Measurements from ENCODE around the gene KIAA1210.

Gene KIAA1210

GRCh38 chrX:119127650-119128049 is at the start of gene KIAA1210:
Gene KIAA1210 (minus strand): TSS chrX:119127812. CDS start chrX:119123642, 4,170 bp downstream.
- FAIRE-seq = no peak

GRCh38 chrX:119177278-119177677 is 49.7 kb upstream of the KIAA1210 start:
- FAIRE-seq = no peak

- FAIRE-seq = no peak
These were observed 47.3 kb upstream of the KIAA1210 start for GRCh38 chrX:119174900-119175299.

GRCh38 chrX:119168104-119168503 is 40.5 kb upstream of the KIAA1210 start:
- no peak for FAIRE-seq

- FAIRE-seq = no peak
These were observed 30.6 kb upstream of the KIAA1210 start for GRCh38 chrX:119158226-119158625.

- no peak for FAIRE-seq
These were observed 28.6 kb upstream of the KIAA1210 start for GRCh38 chrX:119156241-119156640.

- FAIRE-seq = no peak
These were observed 27.9 kb upstream of the KIAA1210 start for GRCh38 chrX:119155416-119156035.

GRCh38 chrX:119151051-119151380 is 23.4 kb upstream of the KIAA1210 start:
- no peak for FAIRE-seq

- FAIRE-seq = no peak
These were observed 22.8 kb upstream of the KIAA1210 start for GRCh38 chrX:119150163-119151050.

GRCh38 chrX:119147486-119147885 is 19.9 kb upstream of the KIAA1210 start:
- no peak for FAIRE-seq

GRCh38 chrX:119145241-119145653 is 17.6 kb upstream of the KIAA1210 start:
- FAIRE-seq = no peak

- no peak for FAIRE-seq
These were observed 6.9 kb upstream of the KIAA1210 start for GRCh38 chrX:119134466-119134865.

GRCh38 chrX:119132961-119133360 is 5.3 kb upstream of the KIAA1210 start:
- no peak for FAIRE-seq

GRCh38 chrX:119132316-119132715 is 4.7 kb upstream of the KIAA1210 start:
- no peak for FAIRE-seq

- no peak for FAIRE-seq
These were observed 3.3 kb upstream of the KIAA1210 start for GRCh38 chrX:119130911-119131310.

- FAIRE-seq = no peak
These were observed 6.3 kb downstream of the KIAA1210 start for GRCh38 chrX:119121341-119121740.

GRCh38 chrX:119118780-119119395 is 8.7 kb downstream of the KIAA1210 start:
- FAIRE-seq = peak; percentile 73

GRCh38 chrX:119107206-119107605 is 20.4 kb downstream of the KIAA1210 start:
- FAIRE-seq = no peak

GRCh38 chrX:119105826-119106225 is 21.8 kb downstream of the KIAA1210 start:
- no peak for FAIRE-seq

GRCh38 chrX:119101168-119101567 is 26.4 kb downstream of the KIAA1210 start:
- no peak for FAIRE-seq

- FAIRE-seq = no peak
These were observed 31.7 kb downstream of the KIAA1210 start for GRCh38 chrX:119095936-119096335.

- FAIRE-seq = no peak
These were observed 32.8 kb downstream of the KIAA1210 start for GRCh38 chrX:119094819-119095218.

- no peak for FAIRE-seq
These were observed 33.4 kb downstream of the KIAA1210 start for GRCh38 chrX:119093991-119094735.
